HG03025 (cell line): Measurements from ENCODE around the gene PIGQ.
A peak's percentile ranks its signal among the peaks of the same experiment; 100 is the strongest.

Experiments
- ATAC-seq: cut with Tn5 transposase; IDR thresholded peaks from one replicate; pipeline ENCODE4 v1.9.1; 2021; ENCODE audit warnings: mild to moderate bottlenecking, moderate library complexity; ENCODE audit not compliant: unreplicated experiment, low FRiP score

PIGQ gene

DNA sequence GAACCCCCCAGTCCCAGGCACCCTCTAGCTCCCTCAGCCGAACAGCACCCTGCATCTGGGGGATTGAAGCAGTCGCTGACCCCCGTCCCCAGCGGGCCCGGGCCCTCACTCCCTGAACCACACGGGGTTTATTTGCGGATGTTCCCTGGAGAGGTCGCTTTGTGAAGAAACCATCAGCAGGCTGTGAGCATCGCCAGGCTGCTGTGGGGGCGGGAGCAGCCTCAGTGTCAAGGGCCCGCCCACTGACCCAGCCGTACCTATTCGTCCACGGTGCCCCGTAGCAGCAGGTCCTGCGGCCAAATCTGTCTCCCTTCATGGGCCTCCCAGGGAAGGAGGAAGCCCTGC is 13.7 kb downstream of the PIGQ start:
- ATAC-seq: no peak

DNA sequence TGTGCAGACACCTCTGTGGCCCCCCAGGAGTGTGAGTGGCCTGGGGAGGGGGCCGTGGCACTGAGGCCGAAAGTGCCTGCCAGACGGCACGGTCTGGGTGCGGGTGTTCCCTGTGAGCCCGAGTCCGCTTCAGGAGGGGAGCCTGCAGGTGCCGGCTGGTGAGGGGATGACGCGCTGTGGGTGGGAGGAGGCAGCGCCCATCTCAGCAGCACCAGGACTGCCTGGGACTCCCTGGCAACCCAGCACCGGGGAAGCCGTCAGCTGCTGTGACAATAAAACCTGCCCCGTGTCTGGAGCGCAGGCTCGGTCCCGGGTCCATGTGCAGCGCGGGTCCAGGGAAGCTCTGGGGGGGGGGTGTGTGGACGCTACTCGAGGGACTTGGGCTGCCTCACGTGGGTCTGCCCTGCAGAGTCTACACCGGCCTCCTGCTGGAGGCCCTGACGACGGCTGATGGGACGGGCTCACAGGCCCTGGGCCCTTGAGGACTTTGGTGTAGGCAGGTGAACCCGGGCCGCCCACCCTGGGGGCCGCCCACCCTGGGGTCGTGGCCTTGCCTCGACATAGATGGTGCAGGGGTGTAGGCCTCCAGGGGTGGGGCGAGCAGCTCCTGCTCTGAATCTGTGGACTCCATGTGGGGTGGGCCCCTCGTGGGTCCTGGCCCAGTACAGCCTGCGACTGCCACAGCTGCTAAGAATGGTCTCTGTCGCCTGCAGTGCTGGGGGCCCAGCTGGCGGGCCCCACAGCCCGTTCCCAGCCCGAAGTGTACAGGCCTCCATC is 14.2 kb downstream of the PIGQ start:
- no peak for ATAC-seq

DNA sequence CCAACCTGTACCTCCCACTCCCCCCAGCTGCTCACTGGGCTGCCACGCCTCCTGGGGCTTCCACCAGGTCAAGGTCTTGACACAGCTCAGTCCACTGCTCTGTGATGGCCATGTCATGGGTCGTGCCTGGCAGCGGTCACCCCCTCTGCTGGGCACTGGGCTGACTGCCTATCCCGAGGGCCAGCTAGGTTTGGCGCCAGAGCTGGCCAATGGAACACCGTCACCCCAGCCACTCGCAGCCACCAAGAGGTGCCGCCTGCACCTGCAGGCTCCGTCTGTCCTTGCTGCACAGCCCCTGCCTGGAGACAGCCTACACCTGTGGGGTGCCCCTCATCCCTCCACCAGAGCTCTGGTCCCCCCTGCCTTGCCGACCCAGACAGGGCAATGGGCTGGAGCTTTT is 15.6 kb downstream of the PIGQ start:
- ATAC-seq: no peak

DNA sequence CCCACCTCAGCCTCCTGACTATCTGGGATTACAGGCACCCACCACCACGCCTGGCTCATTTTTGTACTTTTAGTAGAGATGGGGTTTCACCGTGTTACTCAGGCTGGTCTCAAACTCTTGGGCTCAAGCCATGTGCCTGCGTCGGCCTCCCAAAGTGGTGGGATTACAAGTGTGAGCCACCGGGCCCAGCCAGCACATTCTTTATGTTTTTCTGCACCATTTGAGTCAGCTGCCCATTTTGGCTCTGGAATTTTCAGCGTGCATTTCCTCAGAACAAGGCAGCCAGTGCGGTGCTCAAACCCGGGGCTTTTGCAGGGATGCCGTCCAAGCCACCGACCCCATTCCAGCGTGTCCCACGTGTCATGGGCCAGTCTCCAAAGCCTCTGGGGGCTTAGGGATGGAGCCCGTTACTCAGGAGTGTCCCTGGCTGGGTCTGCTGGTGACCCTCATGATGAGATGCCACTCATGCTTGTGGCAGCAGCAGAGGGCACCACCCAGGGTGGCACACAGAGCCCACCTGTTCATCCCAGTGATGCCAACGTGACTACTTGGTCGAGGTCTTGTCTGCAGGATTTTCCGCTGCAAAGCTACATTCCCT is 16.4 kb downstream of the PIGQ start:
- ATAC-seq: no peak

DNA sequence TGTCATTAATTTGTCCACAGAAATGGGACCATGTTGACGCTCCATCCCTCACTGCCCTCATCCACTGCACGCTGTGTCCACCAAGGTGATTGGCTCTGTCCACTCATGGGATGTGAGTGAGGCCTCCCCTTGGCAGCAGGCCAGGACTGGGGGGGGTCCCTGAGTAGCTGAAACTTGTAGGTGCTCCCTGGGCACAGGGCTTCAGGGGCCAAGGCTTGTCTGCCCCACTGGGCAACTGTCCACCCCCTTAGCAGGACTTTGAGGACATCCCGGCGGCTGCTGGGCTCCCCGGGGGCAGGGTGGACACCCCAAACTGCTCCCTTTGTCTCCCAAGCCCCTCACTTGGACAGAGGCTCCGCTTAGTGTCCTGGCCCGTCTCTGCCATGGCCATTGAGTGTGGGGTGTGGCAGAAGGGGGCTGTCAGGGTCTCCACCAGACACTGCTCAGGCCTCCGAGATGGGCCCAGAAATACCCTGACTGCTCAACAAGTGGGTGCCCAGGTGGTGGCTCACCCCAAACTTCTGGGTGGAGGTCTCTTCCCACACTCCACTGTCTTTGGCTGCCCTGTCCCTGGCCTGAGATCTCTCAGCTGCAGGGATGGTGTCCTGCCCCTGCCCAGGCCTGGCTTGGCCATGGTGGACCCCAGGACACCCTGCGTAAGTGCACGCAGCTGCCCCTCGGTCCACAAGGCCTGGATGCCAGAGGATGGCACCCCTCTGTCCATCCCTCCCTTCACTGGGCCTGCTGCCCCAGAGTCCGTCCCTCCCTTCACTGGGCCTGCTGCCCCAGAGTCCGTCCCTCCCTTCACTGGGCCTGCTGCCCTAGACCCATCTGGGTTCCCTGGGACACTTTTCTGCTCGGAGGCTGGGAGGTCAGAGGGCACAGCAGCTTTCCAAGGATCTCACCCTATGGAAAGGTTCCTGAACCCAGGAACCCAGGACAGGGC is 17.1 kb downstream of the PIGQ start:
- no peak for ATAC-seq

DNA sequence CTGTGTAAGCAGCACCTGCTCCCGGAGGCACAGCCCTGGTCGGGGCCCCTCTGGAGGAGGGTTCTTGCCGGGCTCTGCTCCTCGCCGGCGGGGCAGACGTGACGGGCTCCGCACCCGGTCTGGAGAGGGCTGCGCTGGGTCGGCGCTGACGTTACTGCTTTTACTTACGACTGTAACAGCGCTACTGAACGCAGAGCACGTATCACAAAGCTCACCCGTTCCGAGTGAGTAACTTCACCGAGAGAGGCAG is 18.8 kb downstream of the PIGQ start:
- peak; percentile 5 for ATAC-seq

DNA sequence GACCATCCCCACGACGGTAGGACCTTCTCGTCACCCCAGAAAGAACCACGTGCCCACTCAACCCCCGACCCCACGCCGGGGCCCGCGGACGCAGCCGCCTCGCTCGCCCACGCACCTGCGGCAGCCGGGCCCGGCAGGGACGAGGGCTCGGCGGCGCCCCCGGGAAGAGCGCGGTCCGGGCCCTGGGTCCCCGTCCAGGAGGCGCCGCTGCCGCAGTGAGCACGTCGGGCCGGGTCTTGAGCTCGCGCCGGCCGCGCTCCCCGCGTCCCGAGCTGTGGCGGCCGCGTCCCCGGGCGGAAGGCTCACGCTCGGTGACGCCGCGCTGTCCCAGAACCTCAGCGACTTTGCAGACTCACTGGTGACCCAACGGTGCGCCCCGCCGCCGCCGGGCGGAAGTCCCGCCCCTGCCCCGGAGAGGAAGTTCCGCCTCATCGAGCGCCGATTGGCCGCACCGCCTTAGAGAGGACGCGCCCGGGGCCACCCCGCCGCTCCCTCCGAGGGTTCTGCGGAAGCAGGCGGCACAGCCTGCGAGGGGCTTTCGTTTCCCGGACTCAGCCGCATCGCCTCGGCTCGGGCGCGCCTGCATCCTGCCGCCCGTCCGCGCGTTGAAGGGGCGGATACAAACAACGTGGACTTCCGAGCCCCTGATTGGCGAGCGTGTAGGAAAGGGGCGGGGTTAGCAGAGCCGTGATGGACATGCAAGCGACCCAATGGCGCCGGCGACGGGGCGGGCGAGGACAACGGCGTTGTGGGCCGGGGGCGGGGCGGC is 19.3 kb downstream of the PIGQ start:
- ATAC-seq: peak; percentile 73

DNA sequence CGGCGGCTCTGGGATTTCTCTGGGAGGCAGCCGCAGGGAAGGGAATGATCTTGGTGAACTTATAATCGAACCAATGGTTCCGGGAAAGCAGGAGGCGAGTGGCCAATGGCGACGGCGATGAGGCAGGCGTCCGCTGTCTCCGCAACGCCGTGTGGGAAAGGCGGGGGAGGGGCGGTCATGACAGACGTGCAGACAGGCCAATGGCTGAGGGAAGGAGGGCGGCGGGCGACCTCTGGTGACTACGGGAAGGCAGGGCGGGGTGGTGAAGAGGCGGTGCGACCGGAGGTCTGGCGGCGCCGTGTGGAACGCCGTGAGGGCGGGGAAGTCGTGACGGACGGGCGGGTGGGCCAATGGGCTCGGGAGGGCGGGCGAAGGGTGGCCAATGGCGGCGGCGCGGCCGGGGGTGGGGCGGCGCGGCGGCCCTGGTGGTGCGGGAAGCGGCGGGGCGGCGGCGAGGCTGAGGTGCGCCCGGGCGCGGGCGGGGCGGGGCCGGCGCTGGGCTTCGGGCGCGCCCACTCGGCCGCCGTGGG is 20.0 kb downstream of the PIGQ start, which contains the start of gene RAB40C:
RAB40C (plus strand) TSS at position 409 of the 530 bp plus-strand sequence. CDS start 226 bp downstream, outside the sequence.
- peak; percentile 57 for ATAC-seq

DNA sequence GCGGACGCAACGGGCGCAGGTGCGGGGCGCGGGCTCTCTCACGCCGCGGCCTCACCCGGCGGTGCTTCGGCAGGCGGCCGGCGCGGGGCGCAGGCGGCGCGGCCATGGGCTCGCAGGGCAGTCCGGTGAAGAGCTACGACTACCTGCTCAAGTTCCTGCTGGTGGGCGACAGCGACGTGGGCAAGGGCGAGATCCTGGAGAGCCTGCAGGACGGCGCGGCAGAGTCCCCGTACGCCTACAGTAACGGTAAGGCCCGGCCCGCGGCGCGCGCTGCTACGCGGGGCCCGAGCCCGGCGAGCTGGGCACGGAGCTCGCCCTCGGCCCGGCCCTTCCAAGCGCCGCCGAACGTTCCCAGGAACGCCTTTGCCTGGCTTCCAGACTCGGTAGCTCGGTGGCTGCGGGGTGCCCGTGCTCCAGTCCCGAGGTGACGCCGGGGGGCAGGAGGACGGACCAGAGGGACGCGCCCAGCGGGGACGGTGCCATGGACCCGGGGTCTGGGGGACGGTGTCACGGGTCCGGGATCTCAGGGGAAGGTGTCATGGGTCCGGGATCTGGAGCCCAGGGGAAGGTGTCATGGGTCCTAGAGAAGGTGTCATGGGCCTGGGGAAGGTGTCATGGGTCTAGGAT is 20.5 kb downstream of the PIGQ start:
- ATAC-seq: peak; percentile 0

DNA sequence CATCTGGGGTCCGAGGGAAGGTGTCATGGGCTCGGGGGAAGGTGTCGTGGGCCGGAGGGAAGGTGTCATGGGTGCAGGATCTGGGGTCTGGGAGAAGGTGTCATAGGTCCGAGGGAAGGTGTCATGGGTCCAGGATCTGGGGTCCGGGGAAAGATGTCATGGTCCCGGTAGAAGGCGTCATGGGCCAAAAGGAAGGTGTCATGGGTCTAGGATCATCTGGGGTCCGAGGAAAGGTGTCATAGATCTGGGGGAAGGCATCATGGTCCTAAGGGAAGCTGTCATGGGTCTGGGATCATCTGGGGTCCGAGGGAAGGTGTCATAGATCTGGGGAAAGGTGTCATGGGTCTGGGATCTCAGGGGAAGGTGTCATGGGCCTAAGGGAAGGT is 21.0 kb downstream of the PIGQ start:
- ATAC-seq: no peak

DNA sequence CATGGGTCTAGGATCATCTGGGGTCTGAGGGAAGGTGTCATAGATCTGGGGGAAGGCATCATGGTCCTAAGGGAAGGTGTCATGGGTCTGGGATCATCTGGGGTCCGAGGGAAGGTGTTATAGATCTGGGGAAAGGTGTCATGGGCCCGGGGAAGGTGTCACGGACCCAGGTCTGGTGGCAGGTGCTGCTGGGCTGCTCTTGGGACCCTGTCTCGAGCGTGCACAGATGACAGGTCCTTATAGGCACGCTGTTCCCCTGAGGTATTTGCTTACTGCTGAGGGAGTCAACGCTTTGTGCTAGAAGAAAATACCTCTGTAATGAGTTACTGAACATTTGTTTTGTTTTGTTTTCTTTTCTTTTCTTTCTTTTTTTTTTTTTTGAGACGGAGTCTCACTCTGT is 21.5 kb downstream of the PIGQ start:
- ATAC-seq: no peak

DNA sequence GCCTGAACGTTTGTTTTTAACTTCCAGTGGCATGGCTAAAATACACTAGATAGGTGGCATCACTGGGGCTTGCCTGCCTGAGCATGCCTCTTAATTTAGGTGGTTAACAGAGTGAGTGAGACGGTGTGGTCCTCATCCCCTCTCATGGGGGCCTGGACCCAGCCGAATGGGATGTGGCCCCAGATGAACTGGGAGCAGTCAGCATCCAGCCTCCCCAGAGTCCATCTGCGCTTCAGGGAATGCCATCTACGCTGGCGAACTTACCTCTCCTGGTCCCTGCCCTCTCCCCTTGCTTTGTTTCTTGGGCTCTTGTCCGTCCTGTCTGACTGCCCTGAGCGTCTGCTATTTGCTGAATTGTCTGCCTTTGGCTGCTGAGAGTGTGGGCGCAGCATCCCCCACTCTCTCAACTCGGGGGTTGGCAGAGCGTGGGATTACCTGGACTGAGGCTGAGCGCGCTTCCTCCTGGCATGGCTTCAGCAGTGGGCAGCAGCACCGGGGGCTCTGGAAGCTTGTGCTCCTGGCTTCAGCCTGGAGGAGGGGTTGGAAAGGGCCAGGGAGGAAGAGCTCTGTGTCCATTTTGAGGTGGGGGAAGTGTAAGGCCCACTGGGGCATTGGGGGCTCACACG is 22.2 kb downstream of the PIGQ start:
- no peak for ATAC-seq

DNA sequence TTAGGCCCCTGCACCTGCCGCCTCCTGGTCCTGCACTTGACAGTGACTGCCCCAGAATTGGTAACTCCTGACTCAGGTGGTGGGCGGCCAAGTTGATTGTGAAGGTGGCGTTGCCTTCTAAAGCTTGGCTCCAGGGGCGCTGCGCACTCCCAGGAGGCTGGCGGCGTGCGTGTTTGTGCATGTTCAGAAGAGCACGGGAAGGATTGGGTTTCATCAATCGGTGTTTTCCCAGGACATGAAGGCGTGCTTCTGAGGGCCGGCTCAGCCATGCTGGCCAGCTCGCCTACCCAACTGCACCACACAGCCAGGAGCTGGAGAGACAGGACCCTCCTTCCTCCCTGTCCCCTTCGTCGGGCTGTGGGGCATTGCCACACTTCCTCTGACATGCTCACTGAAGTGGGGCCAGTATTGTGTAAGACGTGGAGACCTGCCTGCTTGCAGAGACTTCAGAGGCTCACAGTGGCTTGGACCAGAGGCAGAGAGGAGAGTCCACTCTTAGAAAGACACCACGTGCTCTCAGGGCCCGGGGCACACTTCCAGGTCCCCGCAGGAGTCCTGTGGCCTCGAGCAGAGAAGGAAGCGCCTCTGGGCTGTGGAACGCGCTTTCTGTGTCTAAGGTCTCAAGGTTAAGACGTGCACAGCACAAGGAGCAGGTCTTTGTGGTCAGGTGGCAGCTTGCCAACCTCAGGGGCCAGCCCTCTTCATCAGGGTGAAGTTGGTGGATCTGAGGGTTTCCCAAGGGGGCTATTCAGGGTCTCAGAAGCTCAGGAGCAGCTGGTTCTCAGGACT is 22.9 kb downstream of the PIGQ start:
- ATAC-seq: no peak

DNA sequence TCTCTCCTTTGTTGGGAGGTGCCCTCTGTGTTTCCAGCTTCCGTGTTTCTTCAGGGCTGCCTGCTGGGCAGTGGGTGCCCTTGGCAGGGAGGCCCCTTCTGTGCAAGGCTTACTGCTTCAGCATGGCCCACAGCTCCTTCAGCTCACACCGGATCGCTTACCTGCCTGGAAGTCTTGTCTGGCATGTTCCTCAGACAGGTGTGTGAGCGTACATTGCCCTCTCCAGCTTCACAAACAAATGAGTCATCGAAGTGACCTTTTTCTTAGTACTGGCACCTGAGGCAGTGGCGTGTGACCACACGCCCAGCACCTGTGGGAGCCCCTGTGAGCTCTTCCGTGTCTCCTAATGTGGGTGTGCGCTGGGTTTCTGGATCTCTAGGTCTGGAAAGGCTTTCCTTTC is 23.6 kb downstream of the PIGQ start:
- no peak for ATAC-seq

DNA sequence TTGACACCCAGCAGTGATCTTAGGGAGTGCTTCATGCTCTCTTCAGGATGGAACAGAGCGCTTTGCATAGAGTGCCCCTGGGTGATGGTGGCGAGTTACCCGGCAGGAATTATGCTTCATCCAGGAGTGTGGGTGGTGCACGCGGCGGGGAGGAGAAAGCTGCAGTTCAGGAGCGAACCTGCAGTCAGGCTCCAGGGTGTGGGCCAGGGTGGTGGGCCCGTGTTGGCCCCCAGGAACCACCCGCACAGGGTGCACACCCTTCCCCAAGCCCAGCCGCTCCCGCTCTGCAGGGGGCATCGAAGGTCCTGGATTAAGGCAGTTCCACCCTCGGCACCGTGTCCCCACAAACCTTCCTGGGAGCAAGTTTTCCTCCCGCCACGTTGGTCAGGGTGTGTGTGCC is 24.0 kb downstream of the PIGQ start:
- ATAC-seq: no peak

DNA sequence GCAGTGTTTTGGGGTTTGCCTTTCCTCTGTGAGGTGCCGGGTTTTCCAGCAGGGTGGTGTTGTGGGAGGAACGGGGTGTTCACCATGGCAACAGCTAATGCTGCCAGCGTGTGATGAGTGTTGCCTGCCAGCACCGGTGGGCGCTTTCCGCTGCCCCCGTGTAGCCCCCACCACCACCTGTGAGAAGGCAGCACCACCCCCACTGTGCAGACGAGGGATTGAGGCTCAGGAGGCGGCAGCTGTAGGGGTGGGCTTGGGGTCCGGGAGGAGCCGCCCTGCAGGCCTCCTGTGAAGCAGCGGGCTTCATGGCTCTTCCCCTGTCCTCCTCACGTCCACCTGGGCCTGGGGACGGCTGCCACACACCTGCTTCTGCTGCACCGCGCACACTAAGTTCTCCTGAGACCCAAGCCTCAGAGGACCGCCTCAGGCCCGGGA is 25.3 kb downstream of the PIGQ start:
- no peak for ATAC-seq

DNA sequence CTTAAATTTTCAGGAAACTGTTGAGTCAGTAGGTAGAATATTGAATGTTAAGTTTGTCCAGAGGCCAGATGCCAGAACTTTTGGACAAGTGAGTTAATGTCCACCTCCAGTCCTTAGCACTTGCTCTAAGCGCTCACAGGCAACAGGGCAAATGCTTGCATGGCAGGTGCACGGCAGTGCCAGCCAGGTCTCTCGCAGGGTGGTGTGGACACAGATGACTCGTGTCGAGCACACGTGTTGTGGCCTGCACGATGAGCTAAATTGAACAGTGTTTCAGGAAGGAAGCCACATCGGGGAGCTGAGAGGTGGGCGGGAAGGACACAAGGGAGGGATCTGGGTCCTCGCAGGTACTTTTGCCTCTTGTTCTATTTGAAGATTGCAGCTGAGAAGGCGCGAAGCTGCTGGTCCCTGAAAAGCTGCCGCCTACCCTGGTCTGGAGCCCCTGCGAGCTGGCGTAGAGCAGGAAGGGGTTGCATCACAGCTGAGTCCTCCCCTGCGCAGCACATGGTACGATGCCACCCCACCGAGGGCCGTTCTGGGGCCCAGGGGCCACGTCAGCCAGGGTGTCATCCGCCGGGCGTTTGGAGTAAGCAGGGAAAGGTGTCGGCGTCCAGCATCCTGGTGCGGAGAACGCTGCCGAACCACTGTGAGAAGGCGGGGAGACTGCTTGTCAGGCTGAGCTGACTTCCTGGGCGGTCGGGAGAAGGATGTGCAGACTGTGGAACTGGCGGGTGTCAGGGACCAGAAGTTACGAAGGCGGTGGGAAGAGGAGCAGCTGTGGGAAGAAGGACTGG is 26.4 kb downstream of the PIGQ start:
- ATAC-seq: no peak

DNA sequence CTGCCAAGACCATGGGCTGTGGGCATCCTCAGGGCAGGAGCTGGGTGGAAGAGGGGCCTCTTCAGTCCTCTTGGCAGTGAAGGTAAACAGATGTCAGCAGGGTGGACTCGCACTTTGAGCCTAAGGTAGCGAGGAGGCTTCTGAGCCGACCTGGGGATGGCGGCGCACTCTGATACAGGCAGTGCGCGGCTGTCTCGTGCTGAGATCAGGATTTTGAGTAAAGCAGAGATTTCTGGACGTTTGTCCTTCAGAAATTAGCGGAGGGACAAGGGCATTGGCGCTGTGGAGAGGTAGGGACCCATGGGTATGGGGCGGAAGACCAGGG is 26.9 kb downstream of the PIGQ start:
- ATAC-seq: no peak
